Sigmoid colon (tissue), 4 donors: ENCODE measurements around the gene CDRT4.
A peak's percentile ranks its signal among the peaks of the same experiment; 100 is the strongest.

ENCODE experiments used
- CTCF ChIP-seq, 4 experiments: fragments of 450-650 bp in 3 of 4; fragments of 200-600 bp in 1 of 4; IDR thresholded peaks; one replicate each; pipeline ENCODE4 v1.5.1; 2016 to 2019; ENCODE audit warnings: antibody characterized with exemption in 4 of 4, mild to moderate bottlenecking in 3 of 4, moderate library complexity in 2 of 4
- POLR2A ChIP-seq, 2 donors: fragments of 450-650 bp; IDR thresholded peaks; one replicate each; pipeline ENCODE4 v1.6.1; 2016; ENCODE audit warnings: antibody characterized with exemption in 2 of 2, mild to moderate bottlenecking in 2 of 2, moderate library complexity in 2 of 2
- POLR2AphosphoS5 ChIP-seq, 4 donors: sonication (generic); formaldehyde crosslinking; IDR thresholded peaks; one replicate each; pipeline ENCODE4 v1.6.1; 2017; ENCODE audit warnings: antibody characterized with exemption in 4 of 4

- TF ChIP-seq CTCF (IDR thresholded peaks at IDR 0.05) (no peak), POLR2AphosphoS5 (IDR thresholded peaks at IDR 0.05) (peak in 3 of 4 donors; percentile 9 to 64 (median 43)), POLR2A (IDR thresholded peaks at IDR 0.05) (no peak)
Measured at GRCh38 chr17:15411384-15412198, 55.8 kb downstream of the CDRT4 start.
